Measurements from ENCODE around the gene FERMT2. TPM values are rescaled to one million over a fixed set of nuclear protein-coding genes. Genes with fewer than 3 reads are reported as not detected.

Gene FERMT2
- total RNA-seq, 1 donor from 2014 or later, result 44.4 TPM

GRCh38 chr14:52853522-52853854, 97.4 kb downstream of the FERMT2 start:
- Mint-ChIP-seq H3K27me3 (no peaks in the 10 kb centered on the region), H3K9me3 (ENCODE audit: low read depth) (peaks cover 3% of the 10 kb centered on the region), H3K27ac (no peak overlapping the region), H3K4me1 (ENCODE audit: low read depth) (peaks cover 18% of the 10 kb centered on the region), H3K36me3 (ENCODE audit: insufficient read depth) (peaks cover 18% of the 10 kb centered on the region), H3K4me3 (ENCODE audit: low read depth) (no peak overlapping the region)
- TF ChIP-seq CTCF (IDR thresholded peaks at IDR 0.05; ENCODE audit: unreplicated experiment), result no peak
- DNase-seq (ENCODE audit: low spot score, unreplicated experiment), result no peak

GRCh38 chr14:52852810-52853521, 97.9 kb downstream of the FERMT2 start:
- Mint-ChIP-seq H3K27ac (peak overlapping the region; percentile 20), H3K36me3 (ENCODE audit: insufficient read depth) (peaks cover 13% of the 10 kb centered on the region), H3K4me1 (ENCODE audit: low read depth) (peaks cover 18% of the 10 kb centered on the region), H3K9me3 (ENCODE audit: low read depth) (peaks cover 3% of the 10 kb centered on the region), H3K4me3 (ENCODE audit: low read depth) (no peak overlapping the region), H3K27me3 (no peaks in the 10 kb centered on the region)
- TF ChIP-seq CTCF (IDR thresholded peaks at IDR 0.05; ENCODE audit: unreplicated experiment), result no peak
- DNase-seq (ENCODE audit: low spot score, unreplicated experiment), result no peak

- Mint-ChIP-seq H3K4me1 (ENCODE audit: low read depth) (peaks cover 18% of the 10 kb centered on the region), H3K4me3 (ENCODE audit: low read depth) (no peak overlapping the region), H3K9me3 (ENCODE audit: low read depth) (peaks cover 3% of the 10 kb centered on the region), H3K36me3 (ENCODE audit: insufficient read depth) (peaks cover 3% of the 10 kb centered on the region), H3K27ac (peak overlapping the region; percentile 24), H3K27me3 (no peaks in the 10 kb centered on the region)
- DNase-seq (ENCODE audit: low spot score, unreplicated experiment), result no peak
- no peak for TF ChIP-seq CTCF (IDR thresholded peaks at IDR 0.05; ENCODE audit: unreplicated experiment)
These were observed 100.4 kb downstream of the FERMT2 start for GRCh38 chr14:52850451-52850909.

GRCh38 chr14:52848626-52849025, 102.2 kb downstream of the FERMT2 start:
- H3K9me3 Mint-ChIP-seq (ENCODE audit: low read depth), result peaks cover 3% of the 10 kb centered on the region
- H3K27me3 Mint-ChIP-seq, result no peaks in the 10 kb centered on the region
- TF ChIP-seq CTCF (IDR thresholded peaks at IDR 0.05; ENCODE audit: unreplicated experiment), result no peak
- H3K36me3 Mint-ChIP-seq (ENCODE audit: insufficient read depth), result no peaks in the 10 kb centered on the region
- no peak overlapping the region for H3K27ac Mint-ChIP-seq
- H3K4me1 Mint-ChIP-seq (ENCODE audit: low read depth), result peaks cover 21% of the 10 kb centered on the region
- H3K4me3 Mint-ChIP-seq (ENCODE audit: low read depth), result no peak overlapping the region
- DNase-seq (ENCODE audit: low spot score, unreplicated experiment), result no peak

- TF ChIP-seq CTCF (IDR thresholded peaks at IDR 0.05; ENCODE audit: unreplicated experiment), result no peak
- DNase-seq (ENCODE audit: low spot score, unreplicated experiment), result no peak
- H3K9me3 Mint-ChIP-seq (ENCODE audit: low read depth), result no peaks in the 10 kb centered on the region
- no peak overlapping the region for H3K4me3 Mint-ChIP-seq (ENCODE audit: low read depth)
- H3K4me1 Mint-ChIP-seq (ENCODE audit: low read depth), result peaks cover 8% of the 10 kb centered on the region
- H3K36me3 Mint-ChIP-seq (ENCODE audit: insufficient read depth), result no peaks in the 10 kb centered on the region
- H3K27me3 Mint-ChIP-seq, result no peaks in the 10 kb centered on the region
- H3K27ac Mint-ChIP-seq, result no peak overlapping the region
These were observed 104.3 kb downstream of the FERMT2 start for GRCh38 chr14:52846591-52846990.

Measured in progenitor cell of endocrine pancreas (in vitro differentiated cells).